BLaER1 (cell line): ENCODE measurements around the gene PIK3R2.

Source experiments
- H3K27ac ChIP-seq: shearing (Covaris generic); formaldehyde crosslinking; 2 replicates; pipeline ENCODE4 v1.8.1; 2022
- H3K27me3 ChIP-seq: shearing (Covaris generic); formaldehyde crosslinking; 2 replicates; pipeline ENCODE4 v1.8.1; 2022
- H3K36me3 ChIP-seq: shearing (Covaris generic); formaldehyde crosslinking; 2 replicates; pipeline ENCODE4 v1.8.1; 2022
- H3K4me1 ChIP-seq: shearing (Covaris generic); formaldehyde crosslinking; 2 replicates; pipeline ENCODE4 v1.8.1; 2022
- H3K4me2 ChIP-seq: shearing (Covaris generic); formaldehyde crosslinking; 2 replicates; pipeline ENCODE4 v1.8.1; 2022
- H3K4me3 ChIP-seq: shearing (Covaris generic); formaldehyde crosslinking; 2 replicates; pipeline ENCODE4 v1.8.1; 2022
- H3K9ac ChIP-seq: shearing (Covaris generic); formaldehyde crosslinking; 2 replicates; pipeline ENCODE4 v1.8.1; 2022
- H3K9me3 ChIP-seq: shearing (Covaris generic); formaldehyde crosslinking; 2 replicates; pipeline ENCODE4 v1.8.1; 2022
- H4K20me1 ChIP-seq: shearing (Covaris generic); formaldehyde crosslinking; 2 replicates; pipeline ENCODE4 v1.8.1; 2022
- Cebpa-rat ChIP-seq: shearing (Covaris generic); IDR thresholded peaks from 2 replicates; pipeline ENCODE4 v1.8.1; 2022

The PIK3R2 gene

DNA sequence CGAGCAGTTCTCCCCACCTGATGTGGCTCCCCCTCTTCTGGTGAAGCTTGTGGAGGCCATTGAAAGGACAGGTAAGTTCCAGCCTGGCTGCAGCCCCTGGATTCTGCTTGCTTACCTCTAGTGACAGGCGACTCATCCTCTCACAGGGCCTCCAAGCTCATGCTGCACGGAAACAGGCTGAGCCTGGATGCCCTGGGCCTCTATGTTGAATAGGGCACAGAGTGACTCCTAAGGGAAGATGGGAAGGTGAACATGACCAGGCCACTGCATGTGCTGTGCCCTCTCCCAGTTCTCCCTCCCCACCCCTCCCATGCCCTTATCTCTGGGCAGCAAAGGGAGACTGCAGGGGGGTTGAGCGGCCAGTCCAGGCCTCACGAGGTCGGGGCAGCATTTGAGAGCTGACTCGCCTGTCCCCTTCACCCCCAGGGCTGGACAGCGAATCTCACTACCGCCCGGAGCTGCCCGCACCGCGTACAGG is 7.6 kb downstream of the PIK3R2 start:
- no peak for TF ChIP-seq Cebpa-rat
- Histone ChIP-seq H3K36me3 (peaks cover 51% of the 10 kb centered on the region), H3K4me1 (peaks cover 43% of the 10 kb centered on the region), H4K20me1 (peaks cover 17% of the 10 kb centered on the region; the same call in 1 of the 2 replicates), H3K9me3 (no peaks in the 10 kb centered on the region), H3K27me3 (no peaks in the 10 kb centered on the region), H3K4me2 (peak overlapping the region; percentile 84), H3K9ac (peak overlapping the region; percentile 82), H3K27ac (peak overlapping the region; percentile 89), H3K4me3 (peak overlapping the region; percentile 65)

DNA sequence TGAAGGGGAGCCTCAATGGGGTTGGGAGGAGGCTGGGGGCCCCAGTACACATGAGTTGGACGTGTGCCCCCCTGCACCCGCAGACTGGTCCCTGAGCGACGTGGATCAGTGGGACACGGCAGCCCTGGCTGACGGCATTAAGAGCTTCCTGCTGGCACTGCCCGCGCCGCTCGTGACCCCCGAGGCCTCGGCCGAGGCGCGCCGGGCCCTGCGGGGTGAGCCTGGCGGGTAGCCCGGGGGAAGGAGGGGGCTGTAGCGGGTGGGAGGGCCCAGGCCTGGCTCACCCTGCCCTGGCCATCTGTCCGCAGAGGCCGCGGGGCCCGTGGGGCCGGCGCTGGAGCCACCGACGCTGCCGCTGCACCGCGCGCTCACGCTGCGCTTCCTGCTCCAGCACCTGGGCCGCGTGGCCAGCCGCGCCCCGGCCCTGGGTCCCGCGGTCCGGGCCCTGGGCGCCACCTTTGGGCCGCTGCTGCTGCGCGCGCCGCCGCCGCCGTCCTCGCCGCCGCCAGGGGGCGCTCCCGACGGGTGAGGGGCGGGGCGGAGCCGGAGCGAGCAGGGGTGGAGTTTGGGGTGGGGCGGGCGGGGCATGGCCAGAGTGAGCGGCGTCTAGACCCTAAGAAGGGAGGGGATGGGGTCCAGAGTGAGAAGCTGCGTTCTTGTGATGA is 8.1 kb downstream of the PIK3R2 start:
- Histone ChIP-seq H3K4me3 (peak overlapping the region; percentile 65), H3K27ac (peak overlapping the region; percentile 89), H3K36me3 (peaks cover 51% of the 10 kb centered on the region), H3K4me2 (peak overlapping the region; percentile 84), H3K9ac (peak overlapping the region; percentile 82), H3K4me1 (peaks cover 38% of the 10 kb centered on the region), H3K9me3 (no peaks in the 10 kb centered on the region), H4K20me1 (peaks cover 11% of the 10 kb centered on the region; the same call in 1 of the 2 replicates), H3K27me3 (no peaks in the 10 kb centered on the region)
- TF ChIP-seq Cebpa-rat: no peak

DNA sequence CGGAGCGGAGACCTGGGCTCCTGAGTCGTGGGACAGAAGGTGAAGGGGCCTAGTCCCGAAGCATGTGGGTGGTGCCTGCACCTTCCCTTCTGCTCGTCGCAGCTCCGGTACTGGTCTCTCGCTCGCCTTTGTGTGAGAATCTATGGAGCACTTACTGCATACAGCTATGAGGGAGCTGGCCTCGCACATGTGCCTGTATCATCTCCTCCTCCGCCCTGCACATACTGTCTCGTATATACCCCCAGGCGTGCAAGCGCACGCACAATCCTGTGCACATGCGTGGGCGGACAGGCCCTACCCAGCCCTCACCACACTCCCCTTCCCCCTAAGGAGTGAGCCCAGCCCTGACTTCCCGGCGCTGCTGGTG is 8.7 kb downstream of the PIK3R2 start:
- H3K36me3 ChIP-seq: peaks cover 51% of the 10 kb centered on the region
- peak overlapping the region; percentile 53 for H3K4me2 ChIP-seq
- peaks cover 7% of the 10 kb centered on the region; the same call in 1 of the 2 replicates for H4K20me1 ChIP-seq
- peaks cover 33% of the 10 kb centered on the region for H3K4me1 ChIP-seq
- no peak overlapping the region for H3K4me3 ChIP-seq
- no peaks in the 10 kb centered on the region for H3K9me3 ChIP-seq
- no peak for TF ChIP-seq Cebpa-rat
- no peak overlapping the region for H3K9ac ChIP-seq
- no peak overlapping the region for H3K27ac ChIP-seq
- no peaks in the 10 kb centered on the region for H3K27me3 ChIP-seq

DNA sequence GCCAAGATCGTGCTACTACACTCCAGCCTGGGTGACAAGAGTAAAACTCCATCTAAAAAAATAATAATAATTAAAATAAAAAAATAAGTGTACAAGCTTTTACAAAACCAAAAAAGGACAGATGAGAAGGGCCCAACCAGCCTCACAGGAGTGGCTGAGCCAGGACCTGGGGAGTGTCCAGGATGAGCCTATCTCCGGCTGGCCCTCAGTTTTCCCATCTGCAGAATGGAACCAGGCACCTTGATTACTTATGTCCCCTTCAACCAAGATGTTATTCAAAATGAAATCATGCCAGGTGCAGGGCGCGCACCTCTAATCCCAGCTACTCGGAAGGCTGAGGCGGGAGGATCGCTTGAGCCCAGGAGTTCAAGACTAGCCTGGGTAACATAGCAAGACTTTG is 11.1 kb downstream of the PIK3R2 start:
- Histone ChIP-seq H3K4me3 (no peak overlapping the region), H3K36me3 (peaks cover 67% of the 10 kb centered on the region), H3K4me1 (peaks cover 28% of the 10 kb centered on the region), H3K4me2 (no peak overlapping the region), H3K27ac (no peak overlapping the region), H4K20me1 (no peaks in the 10 kb centered on the region), H3K9ac (no peak overlapping the region), H3K27me3 (no peaks in the 10 kb centered on the region), H3K9me3 (no peaks in the 10 kb centered on the region)
- TF ChIP-seq Cebpa-rat: no peak

DNA sequence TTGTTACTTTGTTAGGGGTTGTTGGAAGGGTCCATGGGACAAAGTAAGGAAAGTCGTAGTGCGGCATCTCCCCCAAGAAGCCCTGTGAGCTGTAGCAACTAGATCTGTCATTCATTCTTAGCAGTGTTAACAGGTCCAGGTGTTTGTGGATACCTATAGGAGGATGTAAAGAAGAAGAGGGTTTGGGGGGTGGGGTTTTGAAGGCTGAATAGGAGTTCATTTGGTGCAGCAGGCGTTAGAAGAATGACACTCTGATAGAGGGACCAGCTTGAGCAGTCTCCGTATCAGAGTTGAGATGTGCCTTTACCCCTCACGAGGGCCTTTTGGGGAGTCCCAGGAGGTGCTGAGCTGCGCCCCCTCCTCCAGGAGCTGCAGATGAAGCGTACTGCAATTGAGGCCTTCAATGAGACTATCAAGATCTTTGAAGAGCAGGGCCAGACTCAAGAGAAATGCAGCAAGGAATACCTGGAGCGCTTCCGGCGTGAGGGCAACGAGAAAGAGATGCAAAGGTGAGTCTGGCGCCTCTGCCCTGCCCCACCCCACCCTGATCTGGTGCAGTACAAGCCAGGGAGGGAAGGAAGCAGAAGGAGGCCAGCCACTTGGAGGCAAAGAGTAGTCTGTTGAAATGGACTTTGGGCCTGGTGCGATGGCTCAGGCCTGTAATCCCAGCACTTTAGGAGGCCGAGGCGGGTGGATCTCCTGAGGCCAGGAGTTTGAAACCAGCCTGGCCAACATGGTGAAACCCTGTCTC is 13.0 kb downstream of the PIK3R2 start:
- no peak for TF ChIP-seq Cebpa-rat
- Histone ChIP-seq H3K4me3 (no peak overlapping the region), H3K27ac (no peak overlapping the region), H4K20me1 (no peaks in the 10 kb centered on the region), H3K27me3 (no peaks in the 10 kb centered on the region), H3K9ac (no peak overlapping the region), H3K4me2 (no peak overlapping the region), H3K4me1 (peaks cover 34% of the 10 kb centered on the region), H3K9me3 (no peaks in the 10 kb centered on the region), H3K36me3 (peaks cover 73% of the 10 kb centered on the region)

DNA sequence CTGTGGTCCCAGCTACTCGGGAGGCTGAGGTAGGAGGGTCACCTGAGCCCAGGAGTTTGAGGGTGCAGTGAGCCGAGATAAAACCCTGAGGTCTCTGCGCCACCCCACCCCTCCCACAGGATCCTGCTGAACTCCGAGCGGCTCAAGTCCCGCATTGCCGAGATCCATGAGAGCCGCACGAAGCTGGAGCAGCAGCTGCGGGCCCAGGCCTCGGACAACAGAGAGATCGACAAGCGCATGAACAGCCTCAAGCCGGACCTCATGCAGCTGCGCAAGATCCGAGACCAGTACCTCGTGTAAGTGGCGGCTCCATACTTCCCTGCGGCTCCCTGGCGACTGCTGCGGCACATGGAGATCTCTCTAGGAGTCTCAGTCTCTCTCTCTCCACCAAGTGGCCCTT is 14.0 kb downstream of the PIK3R2 start:
- H4K20me1 ChIP-seq: no peaks in the 10 kb centered on the region
- no peaks in the 10 kb centered on the region for H3K27me3 ChIP-seq
- no peak overlapping the region for H3K9ac ChIP-seq
- peaks cover 68% of the 10 kb centered on the region for H3K36me3 ChIP-seq
- no peak overlapping the region for H3K4me2 ChIP-seq
- TF ChIP-seq Cebpa-rat: no peak
- peaks cover 39% of the 10 kb centered on the region for H3K4me1 ChIP-seq
- H3K9me3 ChIP-seq: no peaks in the 10 kb centered on the region
- H3K4me3 ChIP-seq: no peak overlapping the region
- H3K27ac ChIP-seq: no peak overlapping the region

DNA sequence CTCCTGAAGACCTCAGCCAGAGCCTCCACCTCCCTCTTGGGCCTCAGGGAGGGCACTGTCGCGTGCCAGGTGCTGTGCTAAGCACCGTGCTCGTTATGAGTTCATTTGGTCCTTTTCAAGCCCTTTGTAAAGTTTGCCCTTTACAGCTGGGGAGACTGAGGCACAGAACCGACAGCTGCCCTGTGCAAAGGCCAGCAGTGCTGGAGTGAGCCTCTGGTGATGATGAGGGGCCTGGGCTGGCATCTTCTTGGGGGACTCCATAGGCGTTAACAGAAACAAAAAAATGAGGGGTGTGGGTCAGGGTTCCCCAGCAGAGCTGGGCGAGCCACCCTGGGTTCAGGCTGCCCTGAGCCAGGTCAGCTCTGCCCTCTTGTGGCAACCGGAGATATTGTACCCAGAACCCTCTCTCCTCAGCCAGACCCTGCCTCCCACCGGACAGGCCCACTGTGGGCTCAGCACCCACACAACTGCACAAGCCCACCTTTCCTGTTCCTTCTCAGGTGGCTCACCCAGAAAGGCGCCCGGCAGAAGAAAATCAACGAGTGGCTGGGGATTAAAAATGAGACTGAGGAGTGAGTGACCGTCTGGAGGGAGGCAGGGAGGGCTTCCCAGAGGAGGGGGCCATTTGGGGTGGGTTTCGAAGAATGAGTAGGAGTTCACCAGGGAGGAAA is 15.1 kb downstream of the PIK3R2 start:
- Histone ChIP-seq H4K20me1 (no peaks in the 10 kb centered on the region), H3K4me3 (no peak overlapping the region), H3K9me3 (no peaks in the 10 kb centered on the region), H3K27ac (no peak overlapping the region), H3K36me3 (peaks cover 57% of the 10 kb centered on the region), H3K9ac (no peak overlapping the region), H3K4me2 (no peak overlapping the region), H3K4me1 (peaks cover 50% of the 10 kb centered on the region), H3K27me3 (no peaks in the 10 kb centered on the region)
- TF ChIP-seq Cebpa-rat: no peak

DNA sequence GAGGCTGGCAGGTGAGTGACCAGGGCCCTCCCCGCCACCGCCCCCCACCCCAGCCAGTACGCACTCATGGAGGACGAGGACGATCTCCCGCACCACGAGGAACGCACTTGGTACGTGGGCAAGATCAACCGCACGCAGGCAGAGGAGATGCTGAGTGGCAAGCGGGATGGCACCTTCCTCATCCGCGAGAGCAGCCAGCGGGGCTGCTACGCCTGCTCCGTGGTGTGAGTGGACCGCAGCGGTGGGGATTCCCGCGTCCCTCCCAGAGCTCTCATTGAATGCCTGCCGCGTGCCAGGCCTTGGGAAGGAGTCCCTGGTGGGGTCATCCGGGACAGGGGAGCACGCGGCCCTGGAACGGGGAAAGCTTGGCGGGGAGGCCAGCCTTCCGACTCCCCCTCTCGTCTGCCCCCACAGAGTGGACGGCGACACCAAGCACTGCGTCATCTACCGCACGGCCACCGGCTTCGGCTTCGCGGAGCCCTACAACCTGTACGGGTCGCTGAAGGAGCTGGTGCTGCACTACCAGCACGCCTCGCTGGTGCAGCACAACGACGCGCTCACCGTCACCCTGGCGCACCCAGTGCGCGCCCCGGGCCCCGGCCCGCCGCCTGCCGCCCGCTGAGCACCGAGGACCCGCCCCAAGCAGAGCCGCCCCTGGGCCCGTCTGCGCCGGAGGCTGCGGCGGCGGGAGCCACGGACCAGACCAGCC is 15.9 kb downstream of the PIK3R2 start:
- TF ChIP-seq Cebpa-rat: no peak
- Histone ChIP-seq H3K9me3 (no peaks in the 10 kb centered on the region), H4K20me1 (no peaks in the 10 kb centered on the region), H3K4me1 (peaks cover 57% of the 10 kb centered on the region), H3K4me2 (peak overlapping the region; percentile 92), H3K4me3 (no peak overlapping the region), H3K27me3 (no peaks in the 10 kb centered on the region), H3K36me3 (peaks cover 50% of the 10 kb centered on the region), H3K27ac (peak overlapping the region; percentile 78), H3K9ac (0 out of 2 replicates have a peak overlapping the region, but pooled peaks have one; percentile 61)

DNA sequence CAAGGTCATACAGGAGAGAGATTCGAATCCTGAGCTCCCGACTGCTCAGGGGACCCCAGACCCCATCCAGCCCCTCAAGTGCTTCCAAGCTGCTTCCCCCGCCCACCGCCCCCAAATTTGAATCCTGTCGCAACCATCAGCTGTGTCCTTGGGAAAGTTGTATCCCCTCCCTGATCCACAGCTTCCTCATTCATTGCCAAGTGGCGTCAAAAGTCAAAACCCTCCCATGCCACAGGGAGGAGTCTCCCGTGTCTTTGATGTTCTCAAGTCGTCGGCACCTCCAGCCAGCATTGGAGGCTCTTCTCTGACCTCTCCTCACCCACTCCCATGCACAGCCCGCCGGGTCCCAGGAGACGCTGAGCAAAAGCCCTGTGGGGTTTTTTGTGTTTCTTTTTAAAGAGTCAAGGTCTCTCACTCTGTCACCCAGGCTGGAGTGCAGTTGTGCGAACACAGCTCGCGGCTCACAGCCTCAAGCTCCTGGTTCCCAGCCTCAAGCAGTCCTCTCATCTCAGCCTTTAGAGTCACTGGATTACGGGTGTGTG is 17.8 kb downstream of the PIK3R2 start:
- H4K20me1 ChIP-seq: no peaks in the 10 kb centered on the region
- peaks cover 33% of the 10 kb centered on the region for H3K36me3 ChIP-seq
- TF ChIP-seq Cebpa-rat: no peak
- H3K9ac ChIP-seq: peak overlapping the region; percentile 42; the same call in 1 of the 2 replicates
- peaks cover 74% of the 10 kb centered on the region for H3K4me1 ChIP-seq
- H3K4me2 ChIP-seq: peak overlapping the region; percentile 92
- no peak overlapping the region for H3K4me3 ChIP-seq
- H3K27me3 ChIP-seq: no peaks in the 10 kb centered on the region
- no peaks in the 10 kb centered on the region for H3K9me3 ChIP-seq
- peak overlapping the region; percentile 78 for H3K27ac ChIP-seq
